ENCODE results near the gene NMT1. TPM values are rescaled to one million over a fixed set of nuclear protein-coding genes. Genes with fewer than 3 reads are reported as not detected.

The NMT1 gene
- total RNA-seq, 1 donor from 2014 or later: 96.5 TPM

DNA sequence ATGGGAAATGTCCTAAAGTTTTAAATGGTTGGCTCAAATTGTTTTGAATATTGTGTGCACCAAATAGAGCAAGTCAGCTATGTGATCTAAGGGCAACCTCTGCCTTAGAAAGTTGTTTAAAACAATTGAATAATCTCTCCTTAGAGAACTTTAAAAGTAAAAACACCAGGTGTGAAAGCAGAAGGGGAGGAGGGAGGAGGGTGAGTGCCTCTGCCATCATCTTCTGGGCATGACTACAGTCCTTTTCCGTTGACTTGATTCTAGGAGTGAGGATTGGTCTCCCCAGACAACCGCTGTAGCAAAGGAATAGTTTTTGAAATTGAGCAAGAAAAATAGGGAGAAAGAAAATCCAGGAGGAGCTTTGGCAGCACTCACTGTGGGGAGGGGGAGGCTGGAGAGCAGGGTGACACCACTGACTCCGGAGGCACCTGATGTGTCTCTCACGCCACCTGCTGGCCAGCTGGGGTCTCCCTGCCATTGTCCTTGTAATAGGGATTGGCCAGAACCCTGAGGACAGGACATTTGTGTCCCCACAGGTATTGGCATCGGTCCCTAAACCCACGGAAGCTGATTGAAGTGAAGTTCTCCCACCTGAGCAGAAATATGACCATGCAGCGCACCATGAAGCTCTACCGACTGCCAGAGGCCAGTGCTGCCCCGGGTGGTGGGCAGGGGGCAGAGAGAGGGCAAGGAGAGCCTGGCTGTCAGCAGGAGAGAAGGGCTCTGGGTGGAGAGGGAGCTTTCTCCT is 37.9 kb downstream of the NMT1 start:
- no peaks in the 10 kb centered on the region for H3K9me3 Mint-ChIP-seq (ENCODE audit: unreplicated experiment)
- TF ChIP-seq, protein P1, sequence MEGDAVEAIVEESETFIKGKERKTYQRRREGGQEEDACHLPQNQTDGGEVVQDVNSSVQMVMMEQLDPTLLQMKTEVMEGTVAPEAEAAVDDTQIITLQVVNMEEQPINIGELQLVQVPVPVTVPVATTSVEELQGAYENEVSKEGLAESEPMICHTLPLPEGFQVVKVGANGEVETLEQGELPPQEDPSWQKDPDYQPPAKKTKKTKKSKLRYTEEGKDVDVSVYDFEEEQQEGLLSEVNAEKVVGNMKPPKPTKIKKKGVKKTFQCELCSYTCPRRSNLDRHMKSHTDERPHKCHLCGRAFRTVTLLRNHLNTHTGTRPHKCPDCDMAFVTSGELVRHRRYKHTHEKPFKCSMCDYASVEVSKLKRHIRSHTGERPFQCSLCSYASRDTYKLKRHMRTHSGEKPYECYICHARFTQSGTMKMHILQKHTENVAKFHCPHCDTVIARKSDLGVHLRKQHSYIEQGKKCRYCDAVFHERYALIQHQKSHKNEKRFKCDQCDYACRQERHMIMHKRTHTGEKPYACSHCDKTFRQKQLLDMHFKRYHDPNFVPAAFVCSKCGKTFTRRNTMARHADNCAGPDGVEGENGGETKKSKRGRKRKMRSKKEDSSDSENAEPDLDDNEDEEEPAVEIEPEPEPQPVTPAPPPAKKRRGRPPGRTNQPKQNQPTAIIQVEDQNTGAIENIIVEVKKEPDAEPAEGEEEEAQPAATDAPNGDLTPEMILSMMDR (IDR thresholded peaks at IDR 0.05; ENCODE audit: partially characterized antibody, unreplicated experiment): peak; percentile 84
- H3K4me1 Mint-ChIP-seq (ENCODE audit: low read depth, unreplicated experiment): peaks cover 14% of the 10 kb centered on the region
- no peaks in the 10 kb centered on the region for H3K27me3 Mint-ChIP-seq (ENCODE audit: unreplicated experiment)
- no peak overlapping the region for H3K4me3 Mint-ChIP-seq (ENCODE audit: unreplicated experiment)
- DNase-seq: peak; percentile 95
- H3K27ac Mint-ChIP-seq (ENCODE audit: unreplicated experiment): no peak overlapping the region
- H3K36me3 Mint-ChIP-seq (ENCODE audit: unreplicated experiment): no peaks in the 10 kb centered on the region

- no peaks in the 10 kb centered on the region for H3K27me3 Mint-ChIP-seq (ENCODE audit: unreplicated experiment)
- TF ChIP-seq, protein P1 (IDR thresholded peaks at IDR 0.05; ENCODE audit: partially characterized antibody, unreplicated experiment): no peak
- peaks cover 14% of the 10 kb centered on the region for H3K4me1 Mint-ChIP-seq (ENCODE audit: low read depth, unreplicated experiment)
- peak overlapping the region; percentile 46 for H3K4me3 Mint-ChIP-seq (ENCODE audit: unreplicated experiment)
- H3K36me3 Mint-ChIP-seq (ENCODE audit: unreplicated experiment): no peaks in the 10 kb centered on the region
- DNase-seq: no peak
- H3K9me3 Mint-ChIP-seq (ENCODE audit: unreplicated experiment): no peaks in the 10 kb centered on the region
- no peak overlapping the region for H3K27ac Mint-ChIP-seq (ENCODE audit: unreplicated experiment)
These were observed 40.4 kb downstream of the NMT1 start for GRCh38 chr17:45101546-45101882.

DNA sequence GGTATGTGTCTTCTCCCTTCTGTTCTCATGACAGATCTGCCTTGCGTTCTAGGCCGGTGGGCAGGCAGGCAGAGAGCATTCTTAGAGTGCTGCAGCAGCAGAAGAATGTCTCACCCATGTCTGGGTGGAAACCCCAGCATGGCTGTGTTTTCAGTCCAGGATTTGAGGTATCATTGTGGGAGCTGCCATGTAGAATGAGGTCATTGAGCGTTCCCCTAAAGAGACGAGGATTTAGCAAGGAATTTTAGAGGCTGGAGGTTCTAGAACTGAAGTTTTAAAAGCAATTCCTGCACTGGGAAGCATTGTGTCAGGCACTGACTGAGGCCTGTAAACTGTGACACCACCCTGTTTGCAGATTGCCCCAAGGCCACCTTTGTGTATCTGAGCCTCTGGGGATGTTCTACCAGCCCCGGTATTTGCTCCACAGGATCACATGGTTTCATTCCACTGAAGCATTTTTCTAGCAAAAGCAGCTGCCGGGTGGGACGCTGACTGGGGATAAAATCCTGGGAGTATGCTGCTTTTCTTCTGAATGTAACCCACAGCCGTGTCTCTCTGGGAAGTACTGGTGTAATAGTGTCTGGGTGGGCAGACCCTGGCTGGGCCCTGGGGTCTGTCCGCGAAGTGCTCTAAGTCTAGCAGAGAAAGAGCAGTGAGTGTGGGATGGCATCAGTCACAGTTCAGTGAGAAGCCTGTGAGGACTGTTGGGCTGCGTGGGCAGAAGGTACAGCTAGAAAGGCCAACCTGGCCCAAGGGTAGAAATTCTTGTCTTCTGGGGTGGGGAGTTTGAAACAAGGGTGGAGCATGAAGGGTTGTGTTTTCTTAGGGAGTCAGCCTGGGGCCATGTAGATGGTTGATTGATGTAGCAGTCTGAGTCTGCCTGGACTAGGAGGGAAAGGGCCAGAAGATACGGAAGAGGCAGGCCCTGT is 41.0 kb downstream of the NMT1 start:
- Mint-ChIP-seq H3K4me3 (ENCODE audit: unreplicated experiment) (peak overlapping the region; percentile 46), H3K27me3 (ENCODE audit: unreplicated experiment) (no peaks in the 10 kb centered on the region)

GRCh38 chr17:45102856-45103255 is 41.7 kb downstream of the NMT1 start:
- Mint-ChIP-seq H3K4me1 (ENCODE audit: low read depth, unreplicated experiment) (peaks cover 14% of the 10 kb centered on the region), H3K36me3 (ENCODE audit: unreplicated experiment) (no peaks in the 10 kb centered on the region), H3K9me3 (ENCODE audit: unreplicated experiment) (no peaks in the 10 kb centered on the region), H3K27ac (ENCODE audit: unreplicated experiment) (no peak overlapping the region), H3K27me3 (ENCODE audit: unreplicated experiment) (no peaks in the 10 kb centered on the region), H3K4me3 (ENCODE audit: unreplicated experiment) (no peak overlapping the region)
- TF ChIP-seq, protein P1 (IDR thresholded peaks at IDR 0.05; ENCODE audit: partially characterized antibody, unreplicated experiment): no peak
- no peak for DNase-seq

More for the DNA sequence above, 41.0 kb downstream of the NMT1 start:
- Mint-ChIP-seq H3K27ac (ENCODE audit: unreplicated experiment) (no peak overlapping the region), H3K4me1 (ENCODE audit: low read depth, unreplicated experiment) (peaks cover 14% of the 10 kb centered on the region), H3K36me3 (ENCODE audit: unreplicated experiment) (no peaks in the 10 kb centered on the region), H3K9me3 (ENCODE audit: unreplicated experiment) (no peaks in the 10 kb centered on the region)
- TF ChIP-seq, protein P1 (IDR thresholded peaks at IDR 0.05; ENCODE audit: partially characterized antibody, unreplicated experiment): no peak
- DNase-seq: no peak
